DMS153 (cell line): ENCODE results near the gene ITSN1.
"Not testable (repeated sequence)": the region's sequence is repeated elsewhere in the genome, so short reads cannot be mapped to it uniquely, and the experiment has no call there.

Experiments used
- DNase-seq: peaks from one replicate; lab custom pipeline; 2025; lab: John Stamatoyannopoulos, UW

The ITSN1 gene

GRCh38 chr21:33682992-33683627 lies 40.8 kb downstream of the ITSN1 start:
- no peak for DNase-seq

- DNase-seq: no peak
These were observed 41.8 kb downstream of the ITSN1 start for GRCh38 chr21:33684068-33684467.

- no peak for DNase-seq
These were observed 42.7 kb downstream of the ITSN1 start for GRCh38 chr21:33684923-33685560.

- no peak for DNase-seq
These were observed 43.4 kb downstream of the ITSN1 start for GRCh38 chr21:33685613-33686197.

- no peak for DNase-seq
These were observed 44.1 kb downstream of the ITSN1 start for GRCh38 chr21:33686386-33686785.

GRCh38 chr21:33687634-33688033 lies 45.3 kb downstream of the ITSN1 start:
- DNase-seq: no peak

- DNase-seq: no peak
These were observed 46.1 kb downstream of the ITSN1 start for GRCh38 chr21:33688353-33688752.

GRCh38 chr21:33690874-33691273 lies 48.6 kb downstream of the ITSN1 start:
- DNase-seq: no peak

- no peak for DNase-seq
These were observed 49.8 kb downstream of the ITSN1 start for GRCh38 chr21:33691945-33692603.

GRCh38 chr21:33695813-33696212 lies 53.5 kb downstream of the ITSN1 start:
- DNase-seq: no peak

- no peak for DNase-seq
These were observed 54.2 kb downstream of the ITSN1 start for GRCh38 chr21:33696465-33696864.

GRCh38 chr21:33698087-33698860 lies 56.0 kb downstream of the ITSN1 start:
- DNase-seq: no peak

- no peak for DNase-seq
These were observed 57.0 kb downstream of the ITSN1 start for GRCh38 chr21:33699277-33699676.

GRCh38 chr21:33700491-33700890 lies 58.2 kb downstream of the ITSN1 start:
- no peak for DNase-seq

GRCh38 chr21:33703750-33704606 lies 61.7 kb downstream of the ITSN1 start:
- no peak for DNase-seq

- DNase-seq: no peak
These were observed 65.5 kb downstream of the ITSN1 start for GRCh38 chr21:33707846-33708245.

GRCh38 chr21:33708874-33709273 lies 66.6 kb downstream of the ITSN1 start:
- DNase-seq: no peak

- no peak for DNase-seq
These were observed 69.9 kb downstream of the ITSN1 start for GRCh38 chr21:33712022-33712803.

- no peak for DNase-seq
These were observed 78.8 kb downstream of the ITSN1 start for GRCh38 chr21:33721081-33721480.

GRCh38 chr21:33729139-33729538 lies 86.8 kb downstream of the ITSN1 start:
- DNase-seq: not testable (repeated sequence)
